IPS-15b (cell line): ENCODE data around the gene TMEM174.
A peak's percentile ranks its signal among the peaks of the same experiment; 100 is the strongest.
"Not testable (repeated sequence)": the region's sequence is repeated elsewhere in the genome, so short reads cannot be mapped to it uniquely, and the experiment has no call there.

Experiments used
- H3K27me3 ChIP-seq: one replicate; pipeline ENCODE4 v1.6.1; 2013; ENCODE audit warnings: low read length; ENCODE audit not compliant: control insufficient read depth, insufficient read depth
- H3K36me3 ChIP-seq: one replicate; pipeline ENCODE4 v1.6.1; 2013; ENCODE audit warnings: low read length; ENCODE audit not compliant: control insufficient read depth, insufficient read depth
- H3K4me1 ChIP-seq: one replicate; pipeline ENCODE4 v1.6.1; 2013; ENCODE audit warnings: mild to moderate bottlenecking, low read length; ENCODE audit not compliant: control insufficient read depth, insufficient read depth
- H3K4me3 ChIP-seq: one replicate; pipeline ENCODE4 v1.5.1; 2013; ENCODE audit warnings: low read depth, low read length
- H3K9ac ChIP-seq: one replicate; pipeline ENCODE4 v1.6.1; 2013; ENCODE audit warnings: low read depth, mild to moderate bottlenecking, low read length
- H3K9me3 ChIP-seq: one replicate; pipeline ENCODE4 v1.6.1; 2013; ENCODE audit warnings: mild to moderate bottlenecking, low read length; ENCODE audit not compliant: control insufficient read depth, insufficient read depth

TMEM174 gene

DNA sequence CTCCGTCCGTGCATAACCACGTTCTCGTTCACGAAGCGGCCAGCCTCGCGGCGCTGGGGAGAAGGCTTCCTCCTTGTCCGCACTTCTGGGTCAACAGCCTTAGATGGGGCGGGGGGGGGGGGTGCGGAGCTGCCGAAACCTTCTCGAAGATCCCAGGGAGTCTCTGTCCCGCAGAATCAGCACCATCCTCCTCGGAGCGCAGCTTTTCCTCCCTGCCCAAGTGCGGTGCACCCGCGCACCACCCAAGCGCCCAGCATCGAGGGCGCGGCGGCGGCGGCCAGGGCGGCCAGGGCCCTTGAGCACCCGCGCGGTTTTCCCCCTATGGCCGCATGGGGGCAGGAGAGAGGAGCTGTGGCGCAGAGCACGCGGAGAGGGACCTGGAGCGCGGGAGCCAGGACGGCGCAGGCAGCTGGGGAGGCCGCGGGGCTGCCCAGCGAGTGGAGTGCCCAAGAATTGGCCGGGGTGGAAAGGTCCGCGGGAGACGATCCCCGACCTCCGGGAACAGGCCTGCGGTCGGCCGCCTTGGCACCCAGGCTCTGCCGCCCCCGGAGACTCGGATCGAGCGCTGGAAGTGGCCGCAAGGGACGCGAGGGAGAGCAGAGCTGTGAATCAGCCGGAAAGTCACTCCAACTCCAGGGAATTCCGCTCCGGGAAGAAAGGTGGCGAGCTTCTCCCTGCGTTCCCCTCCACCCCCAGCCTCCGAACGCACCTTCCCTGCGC is 43.1 kb downstream of the TMEM174 start:
- Histone ChIP-seq H3K4me1 (peaks cover 20% of the 10 kb centered on the region), H3K9ac (peak overlapping the region; percentile 65), H3K9me3 (no peaks in the 10 kb centered on the region), H3K4me3 (peak overlapping the region; percentile 66), H3K36me3 (no peaks in the 10 kb centered on the region), H3K27me3 (peaks cover 71% of the 10 kb centered on the region)

DNA sequence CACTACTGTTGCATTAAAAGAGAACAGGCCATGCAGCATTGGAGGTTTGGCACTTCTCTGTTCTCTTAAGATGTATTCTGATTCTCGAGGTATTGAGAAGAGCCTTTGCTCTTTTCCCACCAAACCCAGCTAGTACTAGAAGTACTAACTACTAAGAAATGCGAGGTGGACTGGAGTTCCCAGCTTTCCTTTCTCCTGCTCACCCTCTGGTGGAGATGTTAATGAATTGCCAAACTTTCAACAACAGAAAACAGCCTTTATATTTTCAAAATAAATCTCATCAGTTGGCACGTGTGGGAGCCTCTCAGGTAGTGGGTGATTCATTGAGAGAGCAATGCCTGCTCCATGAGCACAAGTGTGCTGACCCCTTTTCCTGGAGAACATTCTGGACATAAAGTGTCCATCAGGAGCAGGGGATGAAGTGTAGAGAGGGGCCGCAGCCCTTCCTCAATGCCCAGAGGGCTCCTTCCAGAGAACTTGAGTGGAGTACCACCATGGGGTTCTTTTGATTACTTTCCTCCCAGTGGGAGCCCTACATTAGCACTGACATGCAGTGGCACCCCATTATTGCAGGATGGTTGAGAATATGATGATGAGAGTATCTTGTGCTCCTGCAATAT is 45.7 kb downstream of the TMEM174 start:
- H3K4me3 ChIP-seq = no peak overlapping the region
- no peaks in the 10 kb centered on the region for H3K36me3 ChIP-seq
- H3K9ac ChIP-seq = no peak overlapping the region
- peaks cover 79% of the 10 kb centered on the region for H3K27me3 ChIP-seq
- H3K4me1 ChIP-seq = peaks cover 16% of the 10 kb centered on the region
- H3K9me3 ChIP-seq = no peaks in the 10 kb centered on the region

DNA sequence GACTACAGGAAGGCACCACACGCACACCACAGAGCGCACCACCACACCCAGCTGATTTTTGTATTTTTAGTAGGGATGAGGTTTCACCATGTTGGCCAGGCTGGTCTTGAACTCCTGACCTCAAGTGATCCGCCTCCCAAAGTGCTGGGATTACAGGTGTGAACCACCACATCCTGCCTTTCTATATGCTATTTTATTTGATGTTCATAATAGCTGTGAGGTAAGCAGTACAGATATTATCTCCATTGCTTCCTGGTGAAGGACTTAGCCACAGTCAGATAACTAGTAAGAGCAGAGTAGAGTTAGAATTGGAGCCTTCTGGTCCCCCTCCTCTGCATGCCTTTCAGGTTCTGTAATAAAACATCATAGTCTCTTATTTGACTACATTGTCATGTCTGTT is 46.3 kb downstream of the TMEM174 start:
- not testable (repeated sequence) for H3K36me3 ChIP-seq, H3K9me3 ChIP-seq, H3K9ac ChIP-seq, H3K4me3 ChIP-seq
- Histone ChIP-seq H3K27me3 (peaks cover 76% of the 10 kb centered on the region), H3K4me1 (peaks cover 11% of the 10 kb centered on the region)

DNA sequence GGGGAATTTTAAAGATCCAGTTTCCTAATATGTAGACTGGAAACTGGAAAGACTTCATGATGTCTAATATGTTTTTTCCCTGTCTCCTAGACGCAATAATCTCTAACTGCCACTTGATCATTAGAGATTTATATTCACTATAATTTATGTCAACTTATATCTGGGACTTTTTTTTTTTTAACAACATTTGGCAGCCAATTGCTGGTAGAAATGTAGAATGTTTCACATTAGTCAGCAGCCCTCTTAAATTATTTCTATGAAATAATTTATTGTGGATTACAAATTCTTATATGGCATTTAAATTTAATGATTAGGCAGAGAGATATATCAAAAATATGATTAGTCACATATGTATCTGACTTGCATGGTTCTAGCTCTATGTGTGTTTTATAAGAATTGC is 48.2 kb downstream of the TMEM174 start:
- no peaks in the 10 kb centered on the region for H3K9me3 ChIP-seq
- no peak overlapping the region for H3K4me3 ChIP-seq
- no peaks in the 10 kb centered on the region for H3K4me1 ChIP-seq
- no peak overlapping the region for H3K9ac ChIP-seq
- H3K27me3 ChIP-seq = peaks cover 76% of the 10 kb centered on the region
- no peaks in the 10 kb centered on the region for H3K36me3 ChIP-seq

DNA sequence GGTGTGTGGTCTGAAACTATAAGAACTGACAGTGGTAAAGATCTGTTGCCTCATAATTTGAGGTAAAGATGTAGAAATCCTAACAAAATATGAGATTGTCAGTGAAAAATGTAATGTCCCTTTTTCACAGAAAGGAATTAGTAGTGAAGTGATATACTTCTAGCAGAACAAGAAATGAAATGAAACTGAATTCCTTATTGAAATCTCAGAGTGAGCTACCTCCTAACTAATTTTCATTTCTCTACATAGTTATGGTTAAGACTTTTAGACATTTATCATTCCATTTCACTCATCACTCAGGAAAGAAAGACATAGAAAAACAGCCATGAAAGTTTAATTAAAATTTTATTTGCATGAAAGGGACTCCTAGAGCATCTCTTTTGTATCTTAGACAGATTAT is 48.7 kb downstream of the TMEM174 start:
- Histone ChIP-seq H3K9ac (no peak overlapping the region), H3K4me1 (no peaks in the 10 kb centered on the region), H3K27me3 (peaks cover 78% of the 10 kb centered on the region), H3K4me3 (no peak overlapping the region), H3K9me3 (no peaks in the 10 kb centered on the region), H3K36me3 (no peaks in the 10 kb centered on the region)

DNA sequence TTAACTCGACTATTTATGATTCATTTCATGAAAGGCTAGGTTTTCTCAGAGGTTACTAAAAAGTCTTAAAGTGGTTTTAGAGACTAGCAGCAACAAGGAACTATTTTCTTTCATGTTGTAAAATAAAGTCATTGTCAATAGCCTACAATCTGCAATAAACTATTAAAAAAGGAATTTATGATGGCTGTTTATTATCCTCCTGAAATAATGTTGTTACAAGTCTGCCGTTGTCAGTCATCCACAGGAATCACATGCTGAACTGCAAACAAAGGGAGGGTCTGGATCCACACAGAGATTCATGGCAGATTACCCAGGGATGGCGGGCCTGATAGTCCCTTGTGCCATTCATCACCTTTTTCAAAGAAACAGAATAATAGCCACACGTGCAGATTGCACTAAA is 49.2 kb downstream of the TMEM174 start:
- Histone ChIP-seq H3K36me3 (no peaks in the 10 kb centered on the region), H3K9me3 (no peaks in the 10 kb centered on the region), H3K4me3 (no peak overlapping the region), H3K4me1 (no peaks in the 10 kb centered on the region), H3K9ac (no peak overlapping the region), H3K27me3 (peaks cover 78% of the 10 kb centered on the region)
